Liver (tissue), 9 donors: Measurements from ENCODE around the gene TTLL12. TPM values are rescaled to one million over a fixed set of nuclear protein-coding genes. Genes with fewer than 3 reads are reported as not detected.

ENCODE experiments used
- DNase-seq: peaks from one replicate; pipeline ENCODE4 v3.0.0-alpha.2; 2017; ENCODE audit warnings: low spot score
- H3K27ac ChIP-seq, 2 donors: one replicate each; pipeline ENCODE4 v1.7.0; 2013; ENCODE audit warnings: inconsistent platforms in 2 of 2, low read length in 2 of 2, control low read depth in 1 of 2, low read depth in 1 of 2, mild to moderate bottlenecking in 1 of 2
- H3K27me3 ChIP-seq, 4 donors: one replicate each; pipeline versions ENCODE4 v1.6.1 to v1.7.0; 2013; ENCODE audit warnings: low read length in 3 of 4, inconsistent platforms in 1 of 4, mild to moderate bottlenecking in 1 of 4, moderate library complexity in 1 of 4; ENCODE audit not compliant: control insufficient read depth in 4 of 4, insufficient read depth in 4 of 4
- H3K36me3 ChIP-seq, 4 donors: one replicate each; pipeline versions ENCODE4 v1.6.1 to v1.7.0; 2013; ENCODE audit warnings: low read length in 3 of 4, mild to moderate bottlenecking in 3 of 4, low read depth in 1 of 4, moderate library complexity in 1 of 4; ENCODE audit not compliant: control insufficient read depth in 4 of 4, insufficient read depth in 3 of 4
- H3K4me1 ChIP-seq, 4 donors: one replicate each; pipeline versions ENCODE4 v1.6.1 to v1.7.0; 2013; ENCODE audit warnings: low read length in 3 of 4, mild to moderate bottlenecking in 3 of 4, moderate library complexity in 1 of 4; ENCODE audit not compliant: control insufficient read depth in 4 of 4, insufficient read depth in 4 of 4
- H3K4me3 ChIP-seq, 3 donors: one replicate each; pipeline versions ENCODE4 v1.6.1 to v1.7.0; 2013; ENCODE audit warnings: low read length in 3 of 3, control low read depth in 1 of 3, low read depth in 1 of 3, mild to moderate bottlenecking in 1 of 3
- H3K9ac ChIP-seq, 2 donors: one replicate each; pipeline ENCODE4 v1.7.0; 2013; ENCODE audit warnings: low read length in 2 of 2, mild to moderate bottlenecking in 2 of 2, moderate library complexity in 2 of 2, control low read depth in 1 of 2, low read depth in 1 of 2
- H3K9me3 ChIP-seq, 4 donors: one replicate each; pipeline versions ENCODE4 v1.6.1 to v1.7.0; 2013; ENCODE audit warnings: low read length in 3 of 4; ENCODE audit not compliant: control insufficient read depth in 4 of 4
- EGR1 ChIP-seq, 2 donors: IDR thresholded peaks; 2 replicates each; pipeline ENCODE4 v1.6.1; 2016 to 2018; ENCODE audit warnings: antibody characterized with exemption in 2 of 2, low read depth in 2 of 2
- FOXA1 ChIP-seq: IDR thresholded peaks from 2 replicates; pipeline ENCODE4 v1.6.1; 2016; ENCODE audit warnings: antibody characterized with exemption
- FOXA2 ChIP-seq: IDR thresholded peaks from 2 replicates; pipeline ENCODE4 v1.6.1; 2016; ENCODE audit warnings: antibody characterized with exemption
- GABPA ChIP-seq, 2 donors: IDR thresholded peaks in 1 of 2; conservative IDR thresholded peaks in 1 of 2; 2 replicates each; pipeline ENCODE4 v1.6.1; 2016; ENCODE audit warnings: antibody characterized with exemption in 2 of 2, mild to moderate bottlenecking in 1 of 2, moderate library complexity in 1 of 2
- HNF4A ChIP-seq, 2 donors: conservative IDR thresholded peaks; 2 replicates each; pipeline ENCODE4 v1.6.1; 2016; ENCODE audit warnings: antibody characterized with exemption in 2 of 2, mild to moderate bottlenecking in 2 of 2
- HNF4G ChIP-seq: IDR thresholded peaks from 2 replicates; pipeline ENCODE4 v1.6.1; 2016; ENCODE audit warnings: antibody characterized with exemption
- JUND ChIP-seq, 2 donors: IDR thresholded peaks; 2 replicates each; pipeline ENCODE4 v1.6.1; 2016; ENCODE audit warnings: antibody characterized with exemption in 2 of 2
- NR2F2 ChIP-seq: IDR thresholded peaks from 2 replicates; pipeline ENCODE4 v1.6.1; 2016; ENCODE audit warnings: antibody characterized with exemption
- RAD21 ChIP-seq, 2 donors: IDR thresholded peaks; 2 replicates each; pipeline ENCODE4 v1.6.1; 2016; ENCODE audit warnings: antibody characterized with exemption in 2 of 2, mild to moderate bottlenecking in 2 of 2
- RXRA ChIP-seq, 2 donors: IDR thresholded peaks; 2 replicates each; pipeline ENCODE4 v1.6.1; 2017 to 2018; ENCODE audit warnings: antibody characterized with exemption in 2 of 2, mild to moderate bottlenecking in 1 of 2
- SP1 ChIP-seq: IDR thresholded peaks from 2 replicates; pipeline ENCODE4 v1.6.1; 2018; ENCODE audit warnings: antibody characterized with exemption, mild to moderate bottlenecking
- TAF1 ChIP-seq: conservative IDR thresholded peaks from 2 replicates; pipeline ENCODE4 v1.6.1; 2016; ENCODE audit warnings: antibody characterized with exemption, mild to moderate bottlenecking
- YY1 ChIP-seq: IDR thresholded peaks from 2 replicates; pipeline ENCODE4 v1.6.1; 2016; ENCODE audit warnings: antibody characterized with exemption, mild to moderate bottlenecking
- WGBS: extraction: QIAGEN DNeasy Blood & Tissue Kit; methylation state at CpG from one replicate; pipeline ENCODE4 v1.1.7; 2013; 5-methylcytosine and 5-hydroxymethylcytosine counted together
- polyA plus RNA-seq, 2 donors: library from polyadenylated mRNA; stranded (reverse) in 1 of 2; unstranded in 1 of 2; fragments of 200-250 nt in 1 of 2; fragments of >200 nt in 1 of 2; fragmentation: Nextera tagmentation in 1 of 2; extraction: Ambion mirVana in 1 of 2; gene quantifications; one replicate each; pipeline versions ENCODE4 v1.2.1 to v1.2.3, GENCODE V29; 2013 to 2015
- total RNA-seq, 2 donors: library from RNA; depleted of rRNA; stranded (reverse); fragments of >200 nt; gene quantifications; one replicate each; pipeline ENCODE4 v1.2.3, GENCODE V29; 2014
- TF ChIP-seq, protein P1 (sequence below): IDR thresholded peaks from 2 replicates; pipeline ENCODE4 v1.6.1; 2016; ENCODE audit warnings: antibody characterized with exemption
- TF ChIP-seq, protein P2 (sequence below): IDR thresholded peaks from 2 replicates; pipeline ENCODE4 v1.6.1; 2016; ENCODE audit warnings: antibody characterized with exemption, mild to moderate bottlenecking
- TF ChIP-seq, protein P3 (sequence below): IDR thresholded peaks from 2 replicates; pipeline ENCODE4 v1.6.1; 2016; ENCODE audit warnings: antibody characterized with exemption
- TF ChIP-seq, protein P4 (sequence below): fragments of 150-350 bp; IDR thresholded peaks from 2 replicates; pipeline ENCODE4 v1.5.1; 2017; ENCODE audit warnings: improper control_type of control experiment, low read depth, low read length; ENCODE audit not compliant: missing input control
- TF ChIP-seq, protein P5 (sequence below): IDR thresholded peaks from 2 replicates; pipeline ENCODE4 v1.6.1; 2016; ENCODE audit warnings: antibody characterized with exemption
- donor health status: healthy.
- donor health status: healthy.
- donor health status: healthy.
- donor health status: healthy.
- donor health status: healthy.

TTLL12 gene
- total and polyA plus RNA-seq, 4 donors = 13.7 to 43.9 (median 20.5) TPM

DNA sequence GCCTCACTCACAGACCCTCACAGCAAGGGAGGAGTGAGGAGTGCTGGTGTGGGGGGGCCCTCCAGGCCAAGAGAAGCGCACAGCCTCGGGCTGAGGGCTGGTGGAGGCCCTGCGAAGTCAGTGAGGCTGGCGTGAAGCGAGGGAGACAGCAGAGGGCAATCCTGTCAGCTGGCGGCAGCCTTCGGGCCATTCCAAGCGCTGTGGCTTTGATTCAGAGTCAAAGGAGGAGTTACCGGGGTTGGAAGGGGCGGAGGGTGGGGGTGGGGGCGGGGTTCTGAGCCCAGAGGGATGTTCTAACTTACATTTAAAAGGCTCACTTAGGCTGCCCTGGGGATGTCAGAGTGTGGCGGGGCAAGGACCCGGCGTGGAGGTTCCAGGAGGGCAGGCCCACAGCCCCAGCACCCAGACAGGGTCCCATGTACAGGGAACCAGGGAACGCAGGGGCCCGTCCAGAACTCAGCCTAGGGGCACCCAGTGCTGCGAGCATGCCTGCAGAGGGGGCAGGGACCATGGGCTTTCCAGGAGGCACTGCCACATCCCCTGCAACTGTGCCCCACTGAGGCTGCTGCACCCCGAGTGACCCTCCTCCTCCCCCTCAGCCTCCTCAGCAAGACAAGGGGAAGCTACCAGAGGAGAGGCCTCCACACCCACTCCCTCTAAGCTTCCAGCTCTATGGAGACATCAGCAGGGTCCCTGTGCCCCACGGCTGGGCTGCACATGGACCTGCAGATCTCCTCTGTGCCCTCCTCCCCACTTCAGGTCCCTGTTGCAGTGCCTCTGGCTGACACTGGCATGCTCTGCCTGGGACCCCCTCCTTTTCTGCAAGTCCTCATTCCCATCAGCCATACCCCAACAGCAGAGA, 39.7 kb upstream of the TTLL12 start:
- Histone ChIP-seq H3K9ac (no peak overlapping the region), H3K36me3 (no peaks in the 10 kb centered on the region), H3K4me1 (peaks cover 0 to 10% (median 2%) of the 10 kb centered on the region in 4 donors), H3K9me3 (no peaks in the 10 kb centered on the region), H3K4me3 (no peak overlapping the region), H3K27ac (no peak overlapping the region), H3K27me3 (no peaks in the 10 kb centered on the region)
- no peak for DNase-seq
- 75% methylated on average over 19 of the region's 19 CpGs for WGBS
- TF ChIP-seq FOXA2 (no peak), RXRA (IDR thresholded peaks at IDR 0.05) (no peak), EGR1 (IDR thresholded peaks at IDR 0.05; ENCODE audit: low read depth in 2 of 2) (no peak), HNF4G (no peak), SP1 (no peak), NR2F2 (no peak), TAF1 (no peak), YY1 (no peak), GABPA (IDR thresholded peaks at IDR 0.05 in 1 of 2, conservative IDR thresholded peaks at IDR 0.05 in 1 of 2) (no peak), HNF4A (conservative IDR thresholded peaks at IDR 0.05) (no peak), RAD21 (IDR thresholded peaks at IDR 0.05) (no peak), JUND (IDR thresholded peaks at IDR 0.05) (no peak), FOXA1 (no peak)
- TF ChIP-seq, protein P1, sequence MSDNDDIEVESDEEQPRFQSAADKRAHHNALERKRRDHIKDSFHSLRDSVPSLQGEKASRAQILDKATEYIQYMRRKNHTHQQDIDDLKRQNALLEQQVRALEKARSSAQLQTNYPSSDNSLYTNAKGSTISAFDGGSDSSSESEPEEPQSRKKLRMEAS = no peak
- TF ChIP-seq, protein P2, sequence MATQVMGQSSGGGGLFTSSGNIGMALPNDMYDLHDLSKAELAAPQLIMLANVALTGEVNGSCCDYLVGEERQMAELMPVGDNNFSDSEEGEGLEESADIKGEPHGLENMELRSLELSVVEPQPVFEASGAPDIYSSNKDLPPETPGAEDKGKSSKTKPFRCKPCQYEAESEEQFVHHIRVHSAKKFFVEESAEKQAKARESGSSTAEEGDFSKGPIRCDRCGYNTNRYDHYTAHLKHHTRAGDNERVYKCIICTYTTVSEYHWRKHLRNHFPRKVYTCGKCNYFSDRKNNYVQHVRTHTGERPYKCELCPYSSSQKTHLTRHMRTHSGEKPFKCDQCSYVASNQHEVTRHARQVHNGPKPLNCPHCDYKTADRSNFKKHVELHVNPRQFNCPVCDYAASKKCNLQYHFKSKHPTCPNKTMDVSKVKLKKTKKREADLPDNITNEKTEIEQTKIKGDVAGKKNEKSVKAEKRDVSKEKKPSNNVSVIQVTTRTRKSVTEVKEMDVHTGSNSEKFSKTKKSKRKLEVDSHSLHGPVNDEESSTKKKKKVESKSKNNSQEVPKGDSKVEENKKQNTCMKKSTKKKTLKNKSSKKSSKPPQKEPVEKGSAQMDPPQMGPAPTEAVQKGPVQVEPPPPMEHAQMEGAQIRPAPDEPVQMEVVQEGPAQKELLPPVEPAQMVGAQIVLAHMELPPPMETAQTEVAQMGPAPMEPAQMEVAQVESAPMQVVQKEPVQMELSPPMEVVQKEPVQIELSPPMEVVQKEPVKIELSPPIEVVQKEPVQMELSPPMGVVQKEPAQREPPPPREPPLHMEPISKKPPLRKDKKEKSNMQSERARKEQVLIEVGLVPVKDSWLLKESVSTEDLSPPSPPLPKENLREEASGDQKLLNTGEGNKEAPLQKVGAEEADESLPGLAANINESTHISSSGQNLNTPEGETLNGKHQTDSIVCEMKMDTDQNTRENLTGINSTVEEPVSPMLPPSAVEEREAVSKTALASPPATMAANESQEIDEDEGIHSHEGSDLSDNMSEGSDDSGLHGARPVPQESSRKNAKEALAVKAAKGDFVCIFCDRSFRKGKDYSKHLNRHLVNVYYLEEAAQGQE = no peak
- TF ChIP-seq, protein P3, sequence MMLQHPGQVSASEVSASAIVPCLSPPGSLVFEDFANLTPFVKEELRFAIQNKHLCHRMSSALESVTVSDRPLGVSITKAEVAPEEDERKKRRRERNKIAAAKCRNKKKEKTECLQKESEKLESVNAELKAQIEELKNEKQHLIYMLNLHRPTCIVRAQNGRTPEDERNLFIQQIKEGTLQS = no peak
- TF ChIP-seq, protein P4, sequence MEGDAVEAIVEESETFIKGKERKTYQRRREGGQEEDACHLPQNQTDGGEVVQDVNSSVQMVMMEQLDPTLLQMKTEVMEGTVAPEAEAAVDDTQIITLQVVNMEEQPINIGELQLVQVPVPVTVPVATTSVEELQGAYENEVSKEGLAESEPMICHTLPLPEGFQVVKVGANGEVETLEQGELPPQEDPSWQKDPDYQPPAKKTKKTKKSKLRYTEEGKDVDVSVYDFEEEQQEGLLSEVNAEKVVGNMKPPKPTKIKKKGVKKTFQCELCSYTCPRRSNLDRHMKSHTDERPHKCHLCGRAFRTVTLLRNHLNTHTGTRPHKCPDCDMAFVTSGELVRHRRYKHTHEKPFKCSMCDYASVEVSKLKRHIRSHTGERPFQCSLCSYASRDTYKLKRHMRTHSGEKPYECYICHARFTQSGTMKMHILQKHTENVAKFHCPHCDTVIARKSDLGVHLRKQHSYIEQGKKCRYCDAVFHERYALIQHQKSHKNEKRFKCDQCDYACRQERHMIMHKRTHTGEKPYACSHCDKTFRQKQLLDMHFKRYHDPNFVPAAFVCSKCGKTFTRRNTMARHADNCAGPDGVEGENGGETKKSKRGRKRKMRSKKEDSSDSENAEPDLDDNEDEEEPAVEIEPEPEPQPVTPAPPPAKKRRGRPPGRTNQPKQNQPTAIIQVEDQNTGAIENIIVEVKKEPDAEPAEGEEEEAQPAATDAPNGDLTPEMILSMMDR = no peak
- TF ChIP-seq, protein P5, sequence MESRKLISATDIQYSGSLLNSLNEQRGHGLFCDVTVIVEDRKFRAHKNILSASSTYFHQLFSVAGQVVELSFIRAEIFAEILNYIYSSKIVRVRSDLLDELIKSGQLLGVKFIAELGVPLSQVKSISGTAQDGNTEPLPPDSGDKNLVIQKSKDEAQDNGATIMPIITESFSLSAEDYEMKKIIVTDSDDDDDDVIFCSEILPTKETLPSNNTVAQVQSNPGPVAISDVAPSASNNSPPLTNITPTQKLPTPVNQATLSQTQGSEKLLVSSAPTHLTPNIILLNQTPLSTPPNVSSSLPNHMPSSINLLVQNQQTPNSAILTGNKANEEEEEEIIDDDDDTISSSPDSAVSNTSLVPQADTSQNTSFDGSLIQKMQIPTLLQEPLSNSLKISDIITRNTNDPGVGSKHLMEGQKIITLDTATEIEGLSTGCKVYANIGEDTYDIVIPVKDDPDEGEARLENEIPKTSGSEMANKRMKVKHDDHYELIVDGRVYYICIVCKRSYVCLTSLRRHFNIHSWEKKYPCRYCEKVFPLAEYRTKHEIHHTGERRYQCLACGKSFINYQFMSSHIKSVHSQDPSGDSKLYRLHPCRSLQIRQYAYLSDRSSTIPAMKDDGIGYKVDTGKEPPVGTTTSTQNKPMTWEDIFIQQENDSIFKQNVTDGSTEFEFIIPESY = no peak
